ENCODE data around the gene NPIPB9.
"Not testable (repeated sequence)": the region's sequence is repeated elsewhere in the genome, so short reads cannot be mapped to it uniquely, and the experiment has no call there.

The NPIPB9 gene

DNA sequence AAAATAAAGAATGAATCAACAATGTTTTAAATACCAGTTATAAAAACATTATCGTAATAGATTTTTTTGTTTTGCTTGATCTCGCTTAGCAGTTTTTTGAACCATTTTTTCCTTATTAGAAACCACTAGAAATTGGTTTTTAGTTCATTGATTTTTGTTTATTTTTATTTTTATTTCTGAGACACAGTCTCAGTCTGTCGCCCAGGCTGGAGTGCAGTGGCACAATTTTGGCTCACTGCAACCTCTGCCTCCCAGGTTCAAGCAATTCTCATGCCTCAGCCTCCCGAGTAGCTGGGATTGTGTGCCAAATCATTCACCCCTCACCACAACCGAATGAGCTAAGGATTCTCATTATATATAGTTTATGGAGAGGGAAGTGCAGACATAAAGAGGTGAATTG, at the start of gene NPIPB9:
TSS of gene NPIPB9 (plus strand) at position 301 of the 400 bp plus-strand sequence.
- not testable (repeated sequence) for DNase-seq

DNA sequence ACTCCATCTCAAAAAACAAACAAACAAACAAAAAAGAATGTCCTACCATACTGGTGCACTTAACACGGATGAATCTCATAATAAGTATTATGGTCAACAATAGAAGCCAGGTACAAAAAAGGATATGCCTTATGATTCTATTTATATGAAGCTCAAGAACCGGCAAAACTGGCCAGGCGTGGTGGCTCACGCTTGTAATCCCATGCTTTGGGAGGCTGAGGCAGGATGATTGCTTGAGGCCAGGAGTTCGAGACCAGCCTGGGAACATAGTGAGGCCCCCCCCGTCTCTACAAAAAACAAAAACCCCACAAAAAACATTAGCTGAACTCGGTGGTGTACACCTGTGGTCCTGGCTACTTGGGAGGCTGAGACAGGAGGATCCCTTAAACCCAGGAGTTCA, 47.3 kb upstream of the NPIPB9 start:
- not testable (repeated sequence) for DNase-seq

DNA sequence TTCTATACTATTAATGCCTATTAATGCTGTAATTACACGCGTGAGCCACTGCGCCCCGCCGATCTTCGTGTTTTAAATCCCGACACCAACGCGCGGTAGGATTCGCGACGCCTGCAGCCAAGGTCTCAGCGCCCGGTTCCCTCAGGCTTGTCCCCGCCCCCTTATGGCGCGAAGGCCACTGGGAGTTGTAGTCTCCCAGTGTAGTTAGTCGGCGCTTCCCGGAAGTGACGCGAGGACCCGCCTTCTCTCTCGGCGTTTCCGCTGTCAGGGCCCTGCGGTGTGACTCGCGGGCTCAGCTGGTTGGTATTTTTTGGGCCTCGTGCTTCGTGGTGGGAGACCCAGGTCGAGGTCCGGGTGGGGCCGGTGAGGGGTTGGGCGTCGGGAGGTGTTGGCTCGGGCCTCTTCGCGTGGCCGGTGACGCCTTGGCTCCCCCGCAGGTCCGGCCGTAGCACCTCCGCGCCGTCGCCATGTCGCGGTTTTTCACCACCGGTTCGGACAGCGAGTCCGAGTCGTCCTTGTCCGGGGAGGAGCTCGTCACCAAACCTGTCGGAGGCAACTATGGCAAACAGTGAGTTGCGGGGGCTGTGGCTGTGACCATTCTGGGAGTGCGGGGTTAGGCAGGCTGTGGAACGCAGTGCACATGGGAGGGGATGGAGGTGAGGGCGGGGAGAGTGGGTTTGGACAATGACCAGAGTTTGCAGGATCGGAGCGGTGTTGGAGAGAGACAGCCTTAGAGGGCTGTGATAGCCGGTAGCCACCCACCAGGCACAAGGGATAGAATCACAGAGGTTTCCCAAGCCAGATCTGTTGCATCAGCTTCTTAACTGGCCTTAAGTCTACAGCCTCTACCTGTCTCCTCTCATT, 40.1 kb upstream of the NPIPB9 start, which contains the start of gene EIF3C:
TSS of gene EIF3C (plus strand) at position 245 of the 864 bp plus-strand sequence. CDS start at position 468, 223 bp downstream.
- DNase-seq = not testable (repeated sequence)

DNA sequence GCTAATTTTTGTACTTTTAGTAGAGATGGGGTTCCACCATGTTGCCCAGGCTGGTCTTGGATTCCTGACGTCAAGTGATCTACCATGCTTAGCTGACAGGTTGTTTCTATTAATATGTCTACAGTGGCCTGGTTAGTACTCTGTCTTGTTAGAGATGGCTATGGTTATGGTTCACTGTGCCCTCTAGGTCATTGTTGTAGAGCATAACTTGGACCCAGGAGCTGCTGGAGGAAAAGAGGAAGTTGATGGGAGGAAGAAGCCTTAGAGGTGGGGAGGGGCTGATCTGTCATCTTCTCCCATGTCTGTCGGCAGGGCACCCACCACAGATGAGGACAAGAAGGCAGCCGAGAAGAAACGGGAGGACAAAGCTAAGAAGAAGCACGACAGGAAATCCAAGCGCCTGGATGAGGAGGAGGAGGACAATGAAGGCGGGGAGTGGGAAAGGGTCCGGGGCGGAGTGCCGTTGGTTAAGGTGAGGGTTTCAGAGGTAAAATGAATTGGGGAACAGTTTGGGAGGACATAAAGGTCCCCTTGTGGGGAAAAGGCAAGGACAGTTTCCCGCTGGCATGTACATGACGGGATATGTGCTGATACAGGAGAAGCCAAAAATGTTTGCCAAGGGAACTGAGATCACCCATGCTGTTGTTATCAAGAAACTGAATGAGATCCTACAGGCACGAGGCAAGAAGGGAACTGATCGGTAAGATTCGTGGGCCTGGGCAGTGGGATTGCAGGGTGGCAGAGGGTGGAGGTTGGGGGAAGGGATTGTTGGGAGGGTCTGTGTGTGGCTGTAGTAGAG, 28.5 kb upstream of the NPIPB9 start:
- not testable (repeated sequence) for DNase-seq

DNA sequence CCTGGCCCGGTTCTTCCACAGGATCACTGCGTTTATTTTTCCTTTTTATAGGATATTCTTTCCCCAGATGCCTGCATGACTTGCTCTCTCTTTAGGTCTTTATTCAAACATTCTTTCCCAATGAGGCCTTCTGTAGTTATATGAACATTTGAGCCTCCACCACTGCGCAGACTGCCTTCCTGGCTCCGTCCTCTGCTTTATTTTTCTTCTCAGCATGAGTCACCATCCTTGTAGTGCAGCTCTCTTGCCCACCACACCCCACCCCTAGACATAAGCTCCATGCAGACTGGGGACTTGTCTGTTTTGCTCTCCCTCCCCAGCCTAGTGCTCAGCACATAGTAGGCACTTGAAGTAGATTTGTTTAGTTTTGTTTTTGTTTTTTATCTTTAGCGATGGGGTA, 20.3 kb upstream of the NPIPB9 start:
- DNase-seq = not testable (repeated sequence)

DNA sequence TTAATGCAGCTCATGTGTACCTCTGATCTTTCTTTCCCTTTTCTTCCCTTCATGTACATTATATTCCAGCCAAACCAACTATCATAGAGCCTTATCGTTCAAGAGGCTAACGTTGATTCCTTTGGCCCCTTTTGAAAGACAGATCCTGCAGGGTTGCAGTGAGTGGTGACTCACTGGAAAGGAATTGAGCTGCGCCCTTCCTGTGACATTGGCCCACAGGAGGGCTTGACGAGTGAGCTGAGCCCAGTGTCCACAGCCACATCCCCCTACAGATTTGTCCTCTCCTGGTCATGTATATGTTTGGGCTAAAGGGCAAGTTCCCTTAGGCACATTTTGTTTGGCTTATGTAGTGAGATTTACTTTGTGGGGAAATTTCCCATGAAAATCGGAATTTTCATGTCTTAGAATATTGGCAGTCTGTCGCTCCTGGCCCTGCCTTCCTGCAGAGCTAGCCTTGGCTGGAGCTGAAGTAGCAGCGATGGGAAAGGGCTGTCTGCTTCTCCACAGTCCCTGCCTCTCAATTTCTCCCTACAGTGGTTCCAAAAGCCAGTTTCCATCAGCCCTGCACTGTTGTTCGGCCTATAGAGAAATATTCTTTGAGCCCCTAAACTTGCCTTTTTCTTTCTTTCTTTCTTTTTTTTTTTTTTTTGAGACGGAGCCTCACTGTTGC, 19.0 kb upstream of the NPIPB9 start:
- not testable (repeated sequence) for DNase-seq

DNA sequence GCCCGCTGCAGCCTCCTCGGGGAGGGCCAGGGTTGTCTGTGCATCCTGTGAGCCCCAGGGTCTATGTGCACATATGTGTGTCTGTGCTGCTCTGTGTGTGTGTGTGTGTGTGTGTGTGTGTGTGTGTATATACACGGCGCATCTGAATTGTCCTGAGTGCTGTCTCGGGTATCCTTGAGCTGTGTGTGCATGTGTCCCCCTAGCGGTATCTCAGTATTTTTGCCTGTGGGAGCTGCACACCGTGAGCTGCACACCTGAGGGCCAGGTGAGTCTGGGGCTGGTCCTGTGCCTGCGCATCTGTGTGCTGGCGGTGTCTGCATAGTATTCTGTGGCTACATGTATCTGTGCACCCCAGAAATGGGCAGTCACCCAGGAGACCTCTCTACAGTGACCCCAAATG, 11.8 kb upstream of the NPIPB9 start:
- not testable (repeated sequence) for DNase-seq

DNA sequence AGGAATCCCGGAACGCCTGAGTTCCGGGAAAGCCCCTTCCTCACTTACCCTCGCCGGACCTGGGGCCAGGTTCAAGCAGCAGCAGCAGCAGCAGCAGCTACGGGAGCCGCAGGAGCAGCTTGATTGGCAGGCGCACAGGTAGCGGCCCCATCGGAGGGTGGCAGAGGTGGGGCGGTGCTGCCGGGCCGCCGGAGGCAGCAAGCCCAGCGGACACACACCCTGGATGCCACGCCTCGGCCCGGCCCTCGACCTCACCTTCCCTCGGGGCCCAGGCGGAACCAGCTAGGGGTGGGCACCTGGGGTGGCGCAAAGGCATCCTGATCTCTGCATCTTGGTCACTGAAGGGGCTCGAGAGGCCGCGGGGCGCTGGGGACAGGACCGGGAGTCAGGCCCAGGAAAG, 11.0 kb upstream of the NPIPB9 start:
- DNase-seq = not testable (repeated sequence)

DNA sequence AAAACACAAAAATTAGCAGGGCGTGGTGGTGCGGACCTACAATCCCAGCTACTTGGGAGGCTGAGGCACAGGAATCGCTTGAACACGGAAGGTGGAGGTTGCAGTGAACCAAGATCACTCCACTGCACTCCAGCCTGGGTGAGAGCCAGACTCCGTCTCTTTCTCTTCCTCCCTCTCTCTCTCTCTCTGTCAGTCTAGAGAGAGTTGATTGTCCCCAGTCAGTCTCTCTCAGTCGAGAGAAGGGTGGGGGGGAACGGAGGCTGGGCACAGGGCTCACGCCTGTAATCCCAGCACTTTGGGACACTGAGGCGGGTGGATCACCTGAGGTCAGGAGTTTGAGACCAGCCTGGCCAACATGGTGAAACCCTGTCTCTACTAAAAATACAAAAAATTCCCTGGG, 10.3 kb upstream of the NPIPB9 start:
- DNase-seq = not testable (repeated sequence)

DNA sequence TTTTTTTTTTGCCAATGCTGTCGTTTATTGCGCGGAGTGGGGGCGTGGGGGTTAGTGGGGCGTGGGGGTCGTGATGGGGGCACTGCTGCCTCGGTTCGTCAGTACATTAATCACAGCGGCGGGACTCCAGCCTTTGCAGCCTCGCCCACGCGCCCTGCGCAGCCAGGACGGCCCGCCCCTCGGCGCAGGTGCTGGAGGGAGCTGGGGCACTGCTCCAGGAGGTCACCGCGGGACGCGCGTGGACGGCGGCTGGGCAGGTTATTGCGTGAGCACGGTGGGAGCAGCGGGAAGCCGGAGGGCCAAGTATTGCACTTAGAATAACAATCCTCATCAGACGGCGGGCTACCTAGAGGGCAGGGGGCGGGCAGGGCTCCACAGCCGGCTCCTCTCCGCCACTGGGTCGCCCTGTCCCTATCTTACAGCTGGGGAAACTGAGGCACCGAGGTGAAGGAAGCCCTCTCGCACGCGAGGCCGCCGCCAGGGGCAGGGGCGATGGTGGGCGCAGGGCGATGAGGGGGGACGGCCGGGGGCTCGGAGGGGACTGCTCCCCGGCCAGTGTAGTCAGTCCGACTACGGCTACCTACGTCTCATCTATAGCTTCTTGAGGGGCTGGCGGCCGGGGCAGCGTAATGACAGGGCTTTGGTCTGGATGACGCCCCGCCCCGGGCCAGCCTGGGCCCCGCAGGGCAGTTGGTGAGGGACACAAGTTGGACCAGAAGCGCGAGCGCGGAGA, 4.8 kb upstream of the NPIPB9 start:
- not testable (repeated sequence) for DNase-seq

DNA sequence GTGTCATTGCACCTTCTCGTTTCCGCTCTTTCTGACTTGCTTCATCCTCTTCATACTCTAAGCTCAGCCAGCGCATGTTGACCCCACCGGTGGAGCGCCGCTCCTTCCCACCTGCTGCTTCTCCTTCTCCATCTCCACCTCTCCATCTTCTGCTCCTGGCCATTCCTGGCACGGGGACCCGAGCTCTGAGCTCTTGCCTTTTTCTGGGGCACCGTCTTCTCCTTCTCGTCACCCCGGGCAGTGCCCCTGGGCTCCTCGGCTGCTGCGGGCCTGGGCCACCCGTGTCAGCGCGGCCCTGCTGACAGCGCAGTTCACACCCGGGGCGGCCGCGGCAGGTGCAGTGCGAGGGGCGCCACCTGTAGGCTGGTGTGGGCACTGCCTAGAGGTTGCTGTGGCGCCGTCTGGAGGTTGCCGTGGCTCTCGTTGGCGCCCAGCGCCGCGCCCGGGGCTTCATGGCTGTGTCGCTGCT, 1.6 kb upstream of the NPIPB9 start:
- not testable (repeated sequence) for DNase-seq

DNA sequence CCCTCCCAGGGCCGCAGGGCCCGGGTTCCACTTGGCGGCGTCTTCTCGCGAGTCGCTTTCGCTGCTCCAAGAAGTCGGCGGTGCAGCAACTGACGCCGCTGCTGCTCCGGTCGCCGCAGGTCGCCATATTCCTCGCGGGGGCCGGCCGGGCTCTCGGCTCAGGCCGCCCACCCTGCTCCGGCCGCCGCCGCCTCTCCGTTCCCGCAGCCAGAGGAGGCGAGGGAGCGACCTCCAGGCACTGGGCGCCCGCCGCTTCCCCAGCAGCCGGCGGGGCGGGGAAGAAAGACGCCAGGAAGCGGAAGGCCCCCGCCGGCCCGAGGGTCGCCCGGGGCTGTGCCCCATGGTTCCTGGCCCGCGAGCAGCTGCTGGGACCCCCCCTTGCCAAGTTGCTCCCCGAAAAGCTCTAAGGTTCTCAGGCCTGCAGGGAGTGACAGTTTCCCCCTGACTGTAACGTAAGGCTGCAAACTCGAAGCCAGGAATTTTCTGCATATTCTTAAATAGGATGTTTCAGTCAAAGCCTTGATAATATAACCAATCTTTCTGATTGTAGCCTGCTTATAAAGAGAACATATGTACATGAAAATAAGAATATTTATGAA, 1.0 kb upstream of the NPIPB9 start:
- not testable (repeated sequence) for DNase-seq

DNA sequence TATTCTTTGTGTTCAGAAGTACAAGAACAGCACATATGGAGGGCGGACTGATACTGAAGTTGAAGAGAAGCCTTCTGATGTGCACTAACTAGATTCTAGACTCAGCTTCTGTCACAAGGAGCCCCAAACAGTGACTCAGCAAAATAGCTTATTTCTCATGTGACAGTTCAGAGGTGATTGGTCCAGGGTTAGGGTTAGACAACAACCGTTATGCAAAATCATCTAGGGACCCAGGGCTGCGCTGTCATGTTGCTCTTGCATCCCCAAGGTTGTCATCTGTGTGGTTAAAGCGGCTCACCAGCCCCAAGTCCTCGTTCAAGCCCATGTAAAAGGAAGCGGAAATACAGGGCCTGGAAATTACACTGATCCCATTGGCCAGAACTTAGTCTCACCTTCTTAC, 30.1 kb downstream of the NPIPB9 start:
- not testable (repeated sequence) for DNase-seq

DNA sequence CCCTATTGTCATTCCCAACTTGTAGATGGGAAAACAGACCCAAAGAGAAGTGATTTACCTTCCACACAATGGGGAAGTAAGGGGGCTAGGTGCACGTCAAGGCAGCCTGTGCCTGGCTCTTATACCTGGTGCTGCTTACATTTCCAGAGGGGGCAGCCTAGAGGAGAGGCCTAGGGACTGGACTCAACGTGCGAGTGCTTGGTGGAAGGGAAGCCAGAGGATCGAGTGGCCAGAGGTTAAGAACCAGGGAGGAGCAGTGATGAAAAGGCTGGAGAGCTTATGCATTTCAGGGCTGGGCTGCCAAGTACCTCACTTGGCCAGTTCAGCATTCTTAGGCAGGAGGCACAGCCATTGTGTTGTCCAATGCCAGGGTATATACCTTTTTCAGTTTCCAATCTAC, 30.8 kb downstream of the NPIPB9 start:
- not testable (repeated sequence) for DNase-seq

DNA sequence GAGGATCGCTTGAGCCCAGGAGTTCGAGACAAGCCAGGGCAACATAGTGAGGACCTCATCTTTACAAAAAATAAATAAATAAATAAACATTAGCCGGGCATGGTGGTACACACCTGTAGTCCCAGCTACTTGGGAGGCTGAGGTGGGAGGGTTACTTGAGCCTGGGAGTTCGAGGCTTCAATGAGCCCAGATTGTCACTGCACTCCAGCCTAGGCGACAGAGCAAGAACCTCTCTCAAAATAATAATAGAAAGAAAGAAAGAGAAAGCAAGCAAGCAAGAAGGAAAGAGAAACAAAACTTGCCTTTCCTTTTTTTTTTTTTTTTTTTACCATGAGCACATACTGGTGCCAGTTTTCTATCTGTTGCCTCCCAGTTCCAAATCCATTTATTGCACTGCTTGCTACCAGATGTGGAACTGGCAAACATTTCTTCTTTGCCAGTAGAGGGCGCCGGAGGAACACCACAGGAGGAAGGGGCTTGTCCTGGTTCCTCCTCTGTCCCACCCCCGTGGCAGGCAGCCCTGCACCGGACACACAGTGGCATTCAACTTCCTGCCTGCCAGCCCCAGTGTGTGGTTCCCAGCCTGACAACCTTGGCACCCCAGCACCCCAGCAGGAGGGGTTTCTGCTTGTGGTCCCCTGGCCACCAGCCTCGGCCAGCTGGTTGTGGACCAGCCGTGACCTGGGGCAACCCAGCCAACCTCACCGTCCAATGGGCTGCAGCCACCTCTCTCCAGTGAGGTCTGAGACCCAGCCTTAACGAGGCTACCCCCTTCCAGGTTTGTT, 50.8 kb downstream of the NPIPB9 start:
- peak; percentile 70 for DNase-seq

DNA sequence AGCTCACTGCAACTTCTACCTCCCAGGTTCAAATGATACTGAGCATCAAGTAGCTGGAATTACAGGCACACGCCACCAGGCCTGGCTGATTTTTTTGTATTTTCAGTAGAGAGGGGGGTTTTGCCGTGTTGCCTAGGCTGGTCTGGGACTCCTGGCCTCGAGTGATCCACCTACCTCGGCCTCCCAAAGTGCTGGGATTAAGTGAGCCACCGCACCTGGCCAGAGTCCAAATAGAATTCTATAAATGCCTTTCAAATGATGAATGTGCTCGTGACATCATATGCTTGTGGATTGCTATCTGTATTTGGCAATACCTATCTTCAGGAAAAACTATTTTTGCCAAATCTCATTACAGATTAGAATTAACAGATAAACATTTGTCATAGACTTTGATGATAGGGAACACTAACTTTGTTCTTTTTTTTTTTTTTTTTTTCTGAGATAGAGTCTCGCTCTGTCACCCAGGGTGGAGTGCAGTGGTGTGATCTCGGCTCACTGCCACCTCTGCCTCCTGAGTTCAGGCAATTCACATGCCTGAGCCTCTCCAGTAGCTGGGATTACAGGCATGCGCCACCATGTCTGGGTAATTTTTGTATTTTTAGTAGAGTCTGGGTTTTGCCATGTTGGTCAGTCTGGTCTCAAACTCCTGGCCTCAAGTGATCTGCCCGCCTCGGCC, 56.0 kb downstream of the NPIPB9 start:
- not testable (repeated sequence) for DNase-seq

DNA sequence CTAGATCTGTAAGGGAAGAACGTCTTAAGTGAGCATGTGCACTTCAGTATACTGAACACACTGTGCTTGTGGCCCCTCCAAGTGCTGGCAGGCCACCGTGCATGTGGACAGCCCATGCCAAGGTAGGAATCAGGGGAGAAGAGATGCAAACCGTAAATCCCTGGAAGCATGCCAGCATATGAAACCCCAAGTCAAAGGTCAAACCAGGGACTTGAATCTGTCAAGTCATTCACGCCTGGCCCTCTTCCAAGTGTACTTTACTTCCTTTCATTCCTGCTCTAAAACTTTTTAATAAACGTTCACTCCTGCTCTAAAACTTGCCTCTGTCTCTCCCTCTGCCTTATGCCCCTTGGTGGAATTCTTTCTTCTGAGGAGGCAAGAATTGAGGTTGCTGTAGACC, 68.4 kb downstream of the NPIPB9 start:
- no peak for DNase-seq

DNA sequence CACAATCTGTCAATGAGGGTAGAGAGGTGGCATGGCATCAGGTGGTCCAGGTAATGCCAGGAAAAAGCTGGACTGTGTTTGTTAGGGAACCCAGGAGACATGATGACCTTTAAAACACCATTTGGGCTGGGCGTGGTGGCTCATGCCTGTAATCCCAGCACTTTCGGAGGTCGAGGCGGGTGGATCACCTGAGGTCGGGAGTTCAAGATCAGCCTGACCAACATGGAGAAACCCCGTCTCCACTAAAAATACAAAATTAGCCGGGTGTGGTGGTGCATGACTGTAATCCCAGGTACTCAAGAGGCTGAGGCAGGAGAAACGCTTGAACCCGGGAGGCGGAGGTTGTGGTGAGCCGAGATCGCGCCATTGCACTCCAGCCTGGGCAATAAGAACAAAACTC, 69.0 kb downstream of the NPIPB9 start:
- not testable (repeated sequence) for DNase-seq

DNA sequence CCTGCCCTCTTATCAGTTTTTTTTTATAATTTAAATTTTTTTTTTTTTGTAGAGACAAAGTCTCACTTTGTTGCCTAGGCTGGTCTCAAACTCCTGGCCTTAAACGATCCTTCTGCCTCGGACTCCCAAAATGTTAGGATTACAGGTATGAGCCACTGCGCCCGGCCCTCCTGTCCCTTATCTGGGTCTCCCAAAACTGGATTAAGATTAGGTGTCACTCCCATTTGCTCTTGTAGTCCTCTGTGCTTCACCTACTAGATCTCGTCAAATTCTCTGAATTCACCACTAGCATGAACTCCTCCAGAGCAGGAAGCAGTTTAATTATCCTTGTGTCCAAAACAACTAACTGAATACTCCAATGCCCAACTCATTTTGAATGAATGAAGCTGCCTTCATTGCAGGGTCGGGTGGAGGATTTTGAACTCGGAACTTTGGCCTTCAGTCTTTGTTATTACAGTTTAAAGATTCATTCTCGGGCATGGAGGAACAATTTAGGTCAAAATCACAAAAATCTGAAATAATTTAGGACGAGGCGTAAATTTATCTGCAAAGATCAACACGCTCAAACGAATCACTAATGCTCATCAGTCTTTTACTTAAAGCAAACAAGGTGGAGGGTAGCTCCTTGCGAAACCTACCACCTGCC, 70.4 kb downstream of the NPIPB9 start:
- DNase-seq = no peak
